GM18505 (cell line): ENCODE results near the gene TDRD9.
"Not testable (repeated sequence)": the region's sequence is repeated elsewhere in the genome, so short reads cannot be mapped to it uniquely, and the experiment has no call there.

Experiments used
- ATAC-seq: cut with Tn5 transposase; IDR thresholded peaks from one replicate; pipeline ENCODE4 v1.9.1; 2021; ENCODE audit not compliant: unreplicated experiment
- POLR2A ChIP-seq: IDR thresholded peaks from 4 replicates; pipeline ENCODE4 v1.6.1; 2011; ENCODE audit warnings: borderline replicate concordance; ENCODE audit not compliant: insufficient read depth, insufficient read length; ENCODE audit errors: extremely low read depth

The TDRD9 gene

GRCh38 chr14:103898711-103899110, 29.5 kb upstream of the TDRD9 start:
- TF ChIP-seq POLR2A = no peak

GRCh38 chr14:103899316-103899715, 28.9 kb upstream of the TDRD9 start:
- TF ChIP-seq POLR2A = no peak
- no peak for ATAC-seq

More at GRCh38 chr14:103898711-103899110, 29.5 kb upstream of the TDRD9 start:
- no peak for ATAC-seq

- TF ChIP-seq POLR2A = no peak
- ATAC-seq = no peak
These were observed 28.4 kb upstream of the TDRD9 start for GRCh38 chr14:103899833-103900232.

GRCh38 chr14:103904493-103905107, 23.7 kb upstream of the TDRD9 start:
- no peak for ATAC-seq
- TF ChIP-seq POLR2A = no peak

- no peak for ATAC-seq
These were observed 22.3 kb upstream of the TDRD9 start for GRCh38 chr14:103905842-103906456.

GRCh38 chr14:103908580-103908979, 19.7 kb upstream of the TDRD9 start:
- TF ChIP-seq POLR2A = no peak
- ATAC-seq = no peak

More at GRCh38 chr14:103905842-103906456, 22.3 kb upstream of the TDRD9 start:
- no peak for TF ChIP-seq POLR2A

- no peak for TF ChIP-seq POLR2A
- ATAC-seq = no peak
These were observed 18.6 kb upstream of the TDRD9 start for GRCh38 chr14:103909531-103910261.

- TF ChIP-seq POLR2A = no peak
- no peak for ATAC-seq
These were observed 17.9 kb upstream of the TDRD9 start for GRCh38 chr14:103910262-103910935.

- no peak for TF ChIP-seq POLR2A
- no peak for ATAC-seq
These were observed 17.3 kb upstream of the TDRD9 start for GRCh38 chr14:103910984-103911383.

GRCh38 chr14:103915616-103916015, 12.6 kb upstream of the TDRD9 start:
- no peak for TF ChIP-seq POLR2A
- no peak for ATAC-seq

GRCh38 chr14:103916636-103917262, 11.5 kb upstream of the TDRD9 start:
- no peak for TF ChIP-seq POLR2A

GRCh38 chr14:103920981-103921854, 7.0 kb upstream of the TDRD9 start:
- peak; percentile 93 for TF ChIP-seq POLR2A
- ATAC-seq = peak; percentile 95

More at GRCh38 chr14:103916636-103917262, 11.5 kb upstream of the TDRD9 start:
- no peak for ATAC-seq

- ATAC-seq = not testable (repeated sequence)
These were observed 6.4 kb upstream of the TDRD9 start for GRCh38 chr14:103921855-103922200.

- no peak for TF ChIP-seq POLR2A
- no peak for ATAC-seq
These were observed 4.4 kb upstream of the TDRD9 start for GRCh38 chr14:103923863-103924262.
